HCT116 (cell line): ENCODE results near the gene TOX3. TPM values are rescaled to one million over a fixed set of nuclear protein-coding genes. Genes with fewer than 3 reads are reported as not detected.

ENCODE experiments used
- ATAC-seq: fragments of 200-7000 bp; cut with Tn5 transposase; 2 replicates; pipeline ENCODE4 v1.9.1; 2020; ENCODE audit warnings: mild to moderate bottlenecking, moderate library complexity
- BruUV-seq: library from RNA; stranded (reverse); fragments of 400-500 nt; replicated peaks from 2 replicates; lab custom pipeline; 2021; lab: Mats Ljungman, UMichigan
- CTCF ChIA-PET: fragments of 300-600 bp; sonication (Branson Sonifier 250); formaldehyde crosslinking; loops from one replicate; lab custom pipeline; 2021; ENCODE audit warnings: antibody characterized with exemption; lab: Charles Lee
- POLR2A ChIA-PET: fragments of 300-600, 350-600 bp; sonication (Branson Sonifier 250); formaldehyde crosslinking; loops from one replicate; lab custom pipeline; 2021; ENCODE audit warnings: antibody characterized with exemption; lab: Charles Lee
- RAD21 ChIA-PET, 2 experiments: fragments of 300-600 bp; sonication (Branson Sonifier 250); formaldehyde crosslinking; loops; one replicate each; lab custom pipeline; 2023; ENCODE audit warnings: low total read pairs in 2 of 2; ENCODE audit not compliant: uncharacterized antibody in 2 of 2, unreplicated experiment in 2 of 2, low non-redundant PET in 1 of 2; lab: Charles Lee
- DNase-seq: peaks from one replicate; pipeline ENCODE4 v3.0.0-alpha.2; 2010; ENCODE audit warnings: low read depth, low spot score
- H2AFZ ChIP-seq: fragments of 200-600 bp; shearing (Covaris generic), sonication (generic); 2 replicates; pipeline ENCODE4 v1.6.1; 2017; ENCODE audit warnings: low read depth, mixed run types, mixed read lengths, antibody characterized with exemption, low read length; ENCODE audit not compliant: poor library complexity, severe bottlenecking
- H3K27ac ChIP-seq: 2 replicates; pipeline ENCODE4 v1.5.1; 2012; ENCODE audit warnings: low read depth, low read length
- H3K27me3 ChIP-seq: fragments of 200-600 bp; sonication (generic); 2 replicates; pipeline ENCODE4 v1.6.1; 2016; ENCODE audit warnings: mixed run types, low read length, mixed read lengths; ENCODE audit not compliant: insufficient read depth
- H3K36me3 ChIP-seq, 2 experiments: fragments of 200-500 bp in 1 of 2; fragments of 200-600 bp in 1 of 2; sonication (Bioruptor generic) in 1 of 2; sonication (generic) in 1 of 2; 2 replicates each; pipeline versions ENCODE4 v1.5.1 to v1.6.1; 2014 to 2016; ENCODE audit warnings: low read length in 2 of 2, inconsistent platforms in 1 of 2, mixed read lengths in 1 of 2, mixed run types in 1 of 2; ENCODE audit not compliant: insufficient read depth in 2 of 2, control insufficient read depth in 1 of 2
- H3K4me1 ChIP-seq, 2 experiments: fragments of 200-600 bp in 1 of 2; sonication (generic) in 1 of 2; 2 replicates each; pipeline versions ENCODE4 v1.5.1 to v1.6.1; 2012 to 2017; ENCODE audit warnings: low read length in 2 of 2, inconsistent platforms in 1 of 2, mild to moderate bottlenecking in 1 of 2, mixed read lengths in 1 of 2, mixed run types in 1 of 2, moderate library complexity in 1 of 2; ENCODE audit not compliant: insufficient read depth in 2 of 2, control insufficient read depth in 1 of 2
- H3K4me2 ChIP-seq: fragments of 200-600 bp; sonication (generic); 2 replicates; pipeline ENCODE4 v1.6.1; 2017; ENCODE audit warnings: mixed run types, low read length, mixed read lengths
- H3K4me3 ChIP-seq, 2 experiments: fragments of 200-600 bp in 1 of 2; sonication (generic) in 1 of 2; replicated peaks in 1 of 2; 2 replicates each; pipeline ENCODE4 v1.5.1; 2011 to 2016; ENCODE audit warnings: low read length in 2 of 2, control low read depth in 1 of 2, low read depth in 1 of 2, mild to moderate bottlenecking in 1 of 2, mixed read lengths in 1 of 2, mixed run types in 1 of 2
- H3K79me2 ChIP-seq: fragments of 200-600 bp; sonication (generic); 2 replicates; pipeline ENCODE4 v1.6.1; 2017; ENCODE audit warnings: mild to moderate bottlenecking, mixed run types, low read length, moderate library complexity, mixed read lengths; ENCODE audit not compliant: insufficient read depth
- H3K9ac ChIP-seq: fragments of 200-600 bp; sonication (generic); 2 replicates; pipeline ENCODE4 v1.6.1; 2016; ENCODE audit warnings: low read length, mixed read lengths
- H3K9me2 ChIP-seq: fragments of 200-600 bp; sonication (generic), shearing (Covaris generic); 2 replicates; pipeline ENCODE4 v1.6.1; 2017; ENCODE audit warnings: mixed run types, mild to moderate bottlenecking, moderate library complexity; ENCODE audit not compliant: insufficient read depth
- H3K9me3 ChIP-seq, 2 experiments: fragments of 200-500 bp in 1 of 2; fragments of 200-600 bp in 1 of 2; sonication (Bioruptor generic) in 1 of 2; sonication (generic) in 1 of 2; 2 replicates each; pipeline ENCODE4 v1.6.1; 2014 to 2017; ENCODE audit warnings: low read length in 2 of 2, mixed read lengths in 2 of 2, inconsistent platforms in 1 of 2, low read depth in 1 of 2, mild to moderate bottlenecking in 1 of 2, mixed run types in 1 of 2, moderate library complexity in 1 of 2; ENCODE audit not compliant: control insufficient read depth in 1 of 2, insufficient read depth in 1 of 2
- H4K20me1 ChIP-seq: fragments of 200-600 bp; sonication (generic), shearing (Covaris generic); 2 replicates; pipeline ENCODE4 v1.6.1; 2017; ENCODE audit warnings: mixed run types, mild to moderate bottlenecking, moderate library complexity; ENCODE audit not compliant: insufficient read depth
- CBX3 ChIP-seq: IDR thresholded peaks from 2 replicates; pipeline ENCODE4 v1.6.1; 2012; ENCODE audit warnings: low read depth
- CEBPB ChIP-seq: IDR thresholded peaks from 2 replicates; pipeline ENCODE4 v1.6.1; 2012; ENCODE audit warnings: low read depth
- CTCF ChIP-seq, 3 experiments: fragments of 200-600 bp in 1 of 3; sonication (generic) in 1 of 3; IDR thresholded peaks in 2 of 3; conservative IDR thresholded peaks in 1 of 3; 2 replicates each; pipeline ENCODE4 v1.5.1; 2012 to 2017; ENCODE audit warnings: low read depth in 2 of 3, low read length in 2 of 3, antibody characterized with exemption in 1 of 3, borderline replicate concordance in 1 of 3, control low read depth in 1 of 3, mild to moderate bottlenecking in 1 of 3, mixed read lengths in 1 of 3, mixed run types in 1 of 3, moderate library complexity in 1 of 3; ENCODE audit not compliant: insufficient read depth in 1 of 3
- EGR1 ChIP-seq: IDR thresholded peaks from 2 replicates; pipeline ENCODE4 v1.6.1; 2012; ENCODE audit warnings: low read depth
- ELF1 ChIP-seq: IDR thresholded peaks from 2 replicates; pipeline ENCODE4 v1.6.1; 2012; ENCODE audit warnings: low read depth, borderline replicate concordance
- EZH2phosphoT487 ChIP-seq: fragments of 200-600 bp; IDR thresholded peaks from 2 replicates; pipeline ENCODE4 v1.6.1; 2018; ENCODE audit warnings: antibody characterized with exemption, borderline replicate concordance
- FOSL1 ChIP-seq: IDR thresholded peaks from 2 replicates; pipeline ENCODE4 v1.6.1; 2012; ENCODE audit warnings: low read depth
- JUND ChIP-seq: IDR thresholded peaks from 2 replicates; pipeline ENCODE4 v1.6.1; 2012
- REST ChIP-seq: IDR thresholded peaks from 2 replicates; pipeline ENCODE4 v1.6.1; 2012; ENCODE audit warnings: low read depth
- SIN3A ChIP-seq: IDR thresholded peaks from 2 replicates; pipeline ENCODE4 v1.6.1; 2012; ENCODE audit warnings: low read depth
- SP1 ChIP-seq: IDR thresholded peaks from 2 replicates; pipeline ENCODE4 v1.6.1; 2012; ENCODE audit warnings: low read depth
- YY1 ChIP-seq: IDR thresholded peaks from 2 replicates; pipeline ENCODE4 v1.6.1; 2011; ENCODE audit warnings: low read length, low read depth, moderate library complexity, mild to moderate bottlenecking; ENCODE audit not compliant: insufficient replicate concordance; ENCODE audit errors: extremely low read depth
- ZBTB33 ChIP-seq: IDR thresholded peaks from 2 replicates; pipeline ENCODE4 v1.6.1; 2011; ENCODE audit warnings: mild to moderate bottlenecking, low read length, moderate library complexity; ENCODE audit not compliant: insufficient replicate concordance; ENCODE audit errors: extremely low read depth
- ZFX ChIP-seq: fragments of 450-650 bp; IDR thresholded peaks from 2 replicates; pipeline ENCODE4 v1.6.1; 2017
- intact Hi-C: fragments of 100-400 bp; cut with micrococcal nuclease; formaldehyde crosslinking; loops from 2 replicates; pipeline ENCODE4 v1.10.0; 2022
- total RNA-seq: library from RNA; stranded (reverse); gene quantifications from one replicate; pipeline ENCODE4 v1.2.1, GENCODE V29; 2021; ENCODE audit not compliant: unreplicated experiment
- TF ChIP-seq, protein P1 (sequence below): IDR thresholded peaks from 2 replicates; pipeline ENCODE4 v1.6.1; 2012

Gene TOX3
- total RNA-seq, 1 experiment from 2014 or later, result not detected

GRCh38 chr16:52568983-52569690 lies 22.2 kb upstream of the TOX3 start (continued):
- TF ChIP-seq CTCF (IDR thresholded peaks at IDR 0.05 in 2 of 3, conservative IDR thresholded peaks at IDR 0.05 in 1 of 3; ENCODE audit: borderline replicate concordance in 1 of 3, insufficient read depth in 1 of 3, low read depth in 2 of 3, low read length in 2 of 3) (no peak), SP1 (no peak), ZBTB33 (no peak), YY1 (no peak)
- TF ChIP-seq, protein P1, sequence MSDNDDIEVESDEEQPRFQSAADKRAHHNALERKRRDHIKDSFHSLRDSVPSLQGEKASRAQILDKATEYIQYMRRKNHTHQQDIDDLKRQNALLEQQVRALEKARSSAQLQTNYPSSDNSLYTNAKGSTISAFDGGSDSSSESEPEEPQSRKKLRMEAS, result no peak

DNA sequence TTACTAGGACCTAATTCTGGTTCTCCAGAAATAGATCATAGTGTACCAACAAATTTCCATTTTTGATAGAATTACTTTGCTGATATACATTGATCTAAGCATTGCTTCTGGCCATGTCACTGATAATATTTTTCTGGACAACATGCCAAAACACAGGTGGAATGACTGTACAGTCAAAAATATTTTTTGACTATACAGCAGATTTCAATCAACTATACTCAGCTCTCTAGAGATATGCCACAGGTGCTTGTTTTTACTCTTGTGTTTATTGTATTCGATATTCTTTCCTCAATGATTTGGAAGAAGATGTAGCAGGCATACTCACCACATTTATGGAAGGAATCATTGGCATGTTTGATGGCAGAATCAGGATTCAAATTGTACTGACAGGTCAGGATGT lies 21.6 kb upstream of the TOX3 start:
- H3K4me3 ChIP-seq, result no peak overlapping the region
- ChIA-PET CTCF (no interaction called here), RAD21 (no interaction called here), POLR2A (no interaction called here)
- no TSS peak for BruUV-seq
- no peak for ATAC-seq
- H4K20me1 ChIP-seq, result no peaks in the 10 kb centered on the region
- intact Hi-C loops, result no loop called here
- DNase-seq, result no peak
- no peaks in the 10 kb centered on the region for H3K4me1 ChIP-seq
- H3K79me2 ChIP-seq, result no peaks in the 10 kb centered on the region
- no peak overlapping the region for H3K4me2 ChIP-seq
- no peaks in the 10 kb centered on the region for H3K9me2 ChIP-seq
- H3K36me3 ChIP-seq, result no peaks in the 10 kb centered on the region
- no peak overlapping the region for H3K9ac ChIP-seq
- H2AFZ ChIP-seq, result no peak overlapping the region
- H3K27me3 ChIP-seq, result no peaks in the 10 kb centered on the region
- H3K27ac ChIP-seq, result no peak overlapping the region
- H3K9me3 ChIP-seq, result peaks cover 0 to 4% of the 10 kb centered on the region in 2 experiments; a peak in 2 of 4 replicates
- TF ChIP-seq ZFX (no peak), JUND (no peak), EGR1 (no peak), ELF1 (no peak), REST (no peak), EZH2phosphoT487 (no peak), SIN3A (no peak), CBX3 (no peak), CTCF (IDR thresholded peaks at IDR 0.05 in 2 of 3, conservative IDR thresholded peaks at IDR 0.05 in 1 of 3; ENCODE audit: borderline replicate concordance in 1 of 3, insufficient read depth in 1 of 3, low read depth in 2 of 3, low read length in 2 of 3) (no peak), CEBPB (no peak), FOSL1 (no peak)
